HG03135 (cell line): ENCODE data around the gene LSM12.

Experiments used
- ATAC-seq: cut with Tn5 transposase; IDR thresholded peaks from one replicate; pipeline ENCODE4 v1.9.1; 2021; ENCODE audit warnings: mild to moderate bottlenecking, moderate library complexity; ENCODE audit not compliant: unreplicated experiment

Gene LSM12

GRCh38 chr17:44095647-44096496 is 29.4 kb upstream of the LSM12 start:
- ATAC-seq = peak; percentile 67

- no peak for ATAC-seq
These were observed 28.8 kb upstream of the LSM12 start for GRCh38 chr17:44095388-44095646.

GRCh38 chr17:44094701-44095387 is 28.4 kb upstream of the LSM12 start:
- no peak for ATAC-seq

GRCh38 chr17:44093231-44093900 is 26.9 kb upstream of the LSM12 start:
- no peak for ATAC-seq

- ATAC-seq = no peak
These were observed 25.6 kb upstream of the LSM12 start for GRCh38 chr17:44092051-44092450.

- ATAC-seq = no peak
These were observed 24.9 kb upstream of the LSM12 start for GRCh38 chr17:44091200-44091997.

- no peak for ATAC-seq
These were observed 21.8 kb upstream of the LSM12 start for GRCh38 chr17:44088254-44088653.

- no peak for ATAC-seq
These were observed 20.8 kb upstream of the LSM12 start for GRCh38 chr17:44087319-44087718.

- no peak for ATAC-seq
These were observed 20.2 kb upstream of the LSM12 start for GRCh38 chr17:44086364-44087311.

GRCh38 chr17:44085908-44086307 is 19.4 kb upstream of the LSM12 start:
- no peak for ATAC-seq

GRCh38 chr17:44084921-44085320 is 18.4 kb upstream of the LSM12 start:
- ATAC-seq = no peak

GRCh38 chr17:44084131-44084538 is 17.7 kb upstream of the LSM12 start:
- ATAC-seq = no peak

- no peak for ATAC-seq
These were observed 16.9 kb upstream of the LSM12 start for GRCh38 chr17:44083250-44083849.

- ATAC-seq = no peak
These were observed 15.9 kb upstream of the LSM12 start for GRCh38 chr17:44082256-44082927.

GRCh38 chr17:44081681-44082080 is 15.2 kb upstream of the LSM12 start:
- ATAC-seq = no peak

GRCh38 chr17:44079877-44080821 is 13.7 kb upstream of the LSM12 start:
- ATAC-seq = no peak

GRCh38 chr17:44078412-44078811 is 11.9 kb upstream of the LSM12 start:
- no peak for ATAC-seq

GRCh38 chr17:44077595-44077909 is 11.1 kb upstream of the LSM12 start:
- ATAC-seq = no peak
